Measurements from ENCODE around the gene PPA1.
"Not testable (repeated sequence)": the region's sequence is repeated elsewhere in the genome, so short reads cannot be mapped to it uniquely, and the experiment has no call there.

Gene PPA1

GRCh38 chr10:70255329-70256299 lies 22.4 kb upstream of the PPA1 start:
- DNase-seq: peak in 4 of 51 donors; percentile 8 to 24 (median 14)

- no peak for DNase-seq
Measured at GRCh38 chr10:70254778-70255328, 21.6 kb upstream of the PPA1 start.

GRCh38 chr10:70253878-70254765 lies 20.9 kb upstream of the PPA1 start:
- peak in 4 of 51 donors; percentile 23 to 36 (median 27) for DNase-seq

- peak in 11 of 51 donors; percentile 13 to 70 (median 28) for DNase-seq
Measured at GRCh38 chr10:70250961-70251680, 17.9 kb upstream of the PPA1 start.

DNA sequence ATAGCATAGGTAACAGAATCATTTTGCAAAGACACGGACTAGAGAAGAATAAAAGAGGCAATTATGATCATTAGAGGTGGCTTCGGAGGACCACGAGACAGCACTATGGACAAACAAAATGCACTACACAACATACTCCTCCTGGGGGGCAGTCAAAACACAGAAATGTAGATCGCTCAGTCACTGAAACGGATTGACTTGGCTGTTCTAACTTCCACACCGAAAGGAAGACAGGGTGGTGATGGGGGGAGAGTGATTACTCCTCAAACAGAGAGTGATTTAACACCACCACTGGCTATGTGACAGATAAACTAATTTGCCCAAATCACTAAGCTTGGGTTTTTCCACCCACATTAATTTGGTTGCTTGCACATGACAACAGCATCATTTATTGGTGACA lies 14.1 kb upstream of the PPA1 start:
- DNase-seq: peak in 2 of 51 donors; percentile 16 to 21

DNA sequence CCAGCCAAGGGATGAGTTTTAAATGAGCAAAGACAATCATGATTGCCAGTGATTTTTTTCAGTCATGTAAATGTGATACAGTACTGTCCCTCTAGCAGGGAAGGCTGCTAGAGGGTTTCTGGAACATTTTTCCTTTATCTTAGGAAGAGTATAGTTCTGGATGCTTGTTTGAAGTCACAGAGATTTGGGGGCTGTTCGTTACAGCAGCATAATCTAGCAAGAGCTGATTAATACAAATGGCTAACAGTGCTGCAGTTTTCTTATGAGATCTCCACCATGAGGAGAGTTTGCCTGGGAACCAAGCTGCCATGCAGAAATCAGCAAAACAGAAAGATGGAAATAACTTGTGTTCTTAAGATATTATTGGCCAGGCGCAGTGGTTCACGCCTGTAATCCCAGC lies 7.9 kb upstream of the PPA1 start:
- DNase-seq: no peak

DNA sequence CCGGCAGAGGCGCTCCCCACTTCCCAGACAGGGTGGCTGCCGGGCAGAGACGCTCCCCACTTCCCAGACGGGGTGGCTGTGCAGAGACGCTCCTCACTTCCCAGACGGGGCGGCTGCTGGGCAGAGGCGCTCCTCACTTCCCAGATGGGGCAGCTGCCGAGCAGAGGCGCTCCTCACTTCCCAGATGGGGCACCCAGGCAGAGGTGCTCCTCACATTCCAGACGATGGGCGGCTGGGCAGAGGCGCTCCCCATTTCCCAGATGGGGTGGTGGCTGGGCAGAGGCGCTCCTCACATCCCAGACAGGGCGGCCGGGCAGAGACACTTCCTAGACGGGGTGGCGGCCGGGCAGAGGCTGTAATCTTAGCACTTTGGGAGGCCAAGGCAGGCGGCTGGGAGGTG lies 6.8 kb upstream of the PPA1 start:
- DNase-seq: not testable (repeated sequence)

- not testable (repeated sequence) for DNase-seq
Measured at GRCh38 chr10:70239077-70239976, 6.1 kb upstream of the PPA1 start.

DNA sequence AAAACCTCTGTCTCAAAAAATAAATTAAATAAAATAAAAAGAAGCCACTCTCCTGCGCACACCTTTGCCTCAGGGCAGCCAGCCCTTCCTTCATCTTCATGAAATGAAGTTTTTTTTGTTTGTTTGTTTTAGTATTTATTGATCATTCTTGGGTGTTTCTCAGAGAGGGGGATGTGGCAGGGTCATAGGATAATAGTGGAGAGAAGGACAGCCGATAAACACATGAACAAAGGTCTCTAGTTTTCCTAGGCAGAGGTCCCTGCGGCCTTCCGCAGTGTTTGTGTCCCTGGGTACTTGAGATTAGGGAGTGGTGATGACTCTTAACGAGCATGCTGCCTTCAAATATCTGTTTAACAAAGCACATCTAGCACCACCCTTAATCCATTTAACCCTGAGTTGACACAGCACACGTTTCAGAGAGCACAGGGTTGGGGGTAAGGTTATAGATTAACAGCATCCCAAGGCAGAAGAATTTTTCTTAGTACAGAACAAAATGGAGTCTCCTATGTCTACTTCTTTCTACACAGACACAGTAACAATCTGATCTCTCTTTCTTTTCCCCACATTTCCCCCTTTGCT lies 4.8 kb upstream of the PPA1 start:
- DNase-seq: not testable (repeated sequence)

DNA sequence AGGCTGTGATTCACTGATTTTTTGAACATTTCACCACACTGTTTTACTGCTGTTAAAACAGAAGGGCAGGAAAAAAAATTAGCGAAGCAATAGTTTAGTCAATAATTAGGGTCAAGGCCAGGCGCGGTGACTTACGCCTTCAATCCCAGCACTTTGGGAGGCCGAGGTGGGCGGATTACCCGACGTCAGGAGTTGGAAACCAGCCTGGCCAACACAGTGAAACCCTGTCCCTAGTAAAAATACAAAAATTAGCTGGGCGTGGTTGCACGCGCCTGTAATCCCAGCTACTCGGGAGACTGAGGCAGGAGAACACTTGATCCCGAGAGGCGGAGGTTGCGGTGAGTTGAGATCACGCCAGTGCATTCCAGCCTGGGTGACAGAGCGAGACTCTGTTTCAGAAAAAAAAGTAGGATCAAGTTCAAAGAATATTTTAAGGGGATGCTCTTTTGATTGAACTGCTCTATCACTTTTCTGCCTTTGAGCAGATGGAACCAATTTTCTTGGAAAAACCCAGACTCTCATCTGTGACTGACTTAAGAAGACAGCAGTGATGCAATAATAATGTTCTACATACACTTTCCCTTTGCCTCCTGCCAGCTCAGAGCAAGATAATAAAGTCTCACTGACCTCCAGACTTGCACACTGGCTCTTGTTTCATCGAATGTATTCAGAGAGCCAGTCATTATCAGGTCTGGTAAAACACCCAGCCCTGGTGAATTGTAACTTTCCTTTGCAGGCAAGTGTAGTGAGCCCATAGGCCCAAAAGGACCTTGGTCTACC lies 1.6 kb upstream of the PPA1 start:
- DNase-seq: no peak

DNA sequence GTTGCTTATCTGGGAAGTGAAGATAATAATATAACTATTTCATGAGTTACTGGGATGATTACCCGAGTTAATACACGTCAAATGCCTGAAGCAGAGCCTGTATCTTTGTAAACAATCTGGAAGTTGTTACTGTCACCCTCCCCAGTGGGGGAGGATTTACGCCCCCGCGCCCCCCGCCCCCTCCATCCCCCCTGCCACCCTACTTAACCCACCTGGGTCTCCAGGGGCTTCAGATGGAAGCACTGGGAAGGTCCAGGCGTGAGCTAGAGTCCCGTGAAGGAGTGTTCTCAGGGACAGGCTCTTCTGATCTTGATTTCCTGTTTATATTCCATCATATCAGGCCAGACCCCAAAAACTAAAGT lies 691 bp upstream of the PPA1 start:
- DNase-seq: no peak

GRCh38 chr10:70232859-70233108 lies 445 bp downstream of the PPA1 start:
- DNase-seq: peak in 1 of 51 donors; percentile 65

DNA sequence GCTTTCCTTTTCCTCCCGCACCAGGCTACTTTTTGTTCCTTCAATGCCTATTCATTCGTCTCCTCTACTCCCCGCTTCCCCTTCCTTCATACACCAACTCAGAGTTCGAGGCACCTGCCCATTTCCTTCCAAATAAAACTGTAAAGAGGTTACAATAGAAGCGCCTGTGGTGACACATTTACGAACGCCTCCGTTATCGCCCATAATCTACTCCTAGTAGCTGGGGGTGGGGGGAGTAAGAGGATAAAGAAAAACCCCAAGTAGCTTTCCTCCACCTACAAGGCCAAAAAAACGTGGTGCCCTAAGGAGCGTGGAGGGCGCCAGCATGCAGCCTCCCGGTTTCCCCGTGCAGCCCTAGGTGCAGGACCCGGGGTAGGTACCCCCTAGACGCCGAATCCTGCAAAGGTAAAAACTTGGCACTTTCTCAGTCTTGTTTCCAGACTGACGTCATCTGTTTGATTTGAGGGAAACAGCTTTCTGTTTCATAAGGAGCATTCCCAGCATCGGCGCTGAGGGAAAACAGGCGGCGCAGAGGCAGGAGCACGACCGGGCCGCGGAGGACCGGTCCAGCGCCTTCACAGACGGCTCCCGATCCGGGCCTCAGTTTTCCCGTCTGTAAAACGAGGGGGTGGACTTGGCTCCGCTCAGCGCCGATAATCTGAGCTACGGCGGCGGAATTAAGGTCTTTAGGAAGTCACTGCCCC lies 922 bp downstream of the PPA1 start:
- DNase-seq: peak in 13 of 51 donors; percentile 16 to 59 (median 28)

- no peak for DNase-seq
Measured at GRCh38 chr10:70228491-70228890, 4.7 kb downstream of the PPA1 start.

DNA sequence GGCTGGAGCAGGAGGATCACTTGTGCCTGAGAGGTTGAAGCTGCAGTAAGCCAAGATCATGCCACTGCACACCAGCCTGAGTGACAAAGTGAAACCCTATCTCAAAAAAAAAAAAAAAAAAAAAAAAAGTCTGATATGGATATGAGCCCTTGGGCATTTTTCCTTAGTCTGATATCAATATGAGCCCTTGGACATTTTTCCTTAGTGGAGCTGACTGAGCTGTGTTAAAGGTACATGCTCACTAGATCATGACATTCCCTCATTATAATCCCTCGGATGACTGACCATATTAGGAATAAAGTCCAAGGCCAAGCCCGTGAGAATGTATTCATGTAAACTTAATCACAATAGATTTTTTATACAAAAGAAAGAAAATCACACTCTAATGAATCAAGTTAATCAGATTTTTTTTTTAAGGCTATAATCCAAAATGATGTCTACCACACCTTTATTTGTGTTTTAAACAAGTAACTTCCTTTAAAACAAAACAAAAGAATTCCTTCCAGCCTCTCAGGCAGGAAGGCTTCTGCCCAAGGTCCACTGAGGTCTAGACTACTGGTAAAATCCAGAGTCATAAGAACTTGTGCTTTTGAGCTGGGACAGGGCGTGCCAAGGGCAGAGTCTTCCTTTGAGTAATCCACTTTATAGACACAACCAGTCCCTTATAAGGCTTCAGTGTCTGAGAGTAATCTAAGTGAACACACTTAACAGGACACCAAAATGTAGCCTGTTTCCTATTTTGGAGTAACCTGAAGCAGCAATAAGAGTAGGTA lies 5.5 kb downstream of the PPA1 start:
- DNase-seq: no peak

DNA sequence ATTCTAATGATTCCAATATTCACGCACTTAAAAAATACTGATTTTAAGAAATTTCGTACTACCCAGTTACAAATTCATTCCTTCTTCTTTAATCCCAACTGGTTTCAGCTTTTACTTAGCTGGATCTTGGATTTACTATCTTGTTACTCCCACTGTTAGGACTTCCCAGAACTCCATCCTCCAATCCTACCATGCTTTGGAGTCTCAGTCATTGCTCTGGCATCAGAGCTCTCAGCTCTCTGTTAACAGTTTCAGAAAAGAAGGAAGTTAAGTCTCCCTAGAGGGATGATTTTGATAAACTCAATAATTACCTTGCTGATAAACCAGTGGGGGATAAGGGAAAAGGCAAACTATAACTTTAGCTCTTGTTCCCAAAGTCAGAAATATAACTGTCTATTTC lies 9.5 kb downstream of the PPA1 start:
- DNase-seq: no peak

- DNase-seq: not testable (repeated sequence)
Measured at GRCh38 chr10:70222811-70223447, 10.3 kb downstream of the PPA1 start.

All from hypothalamus (tissue), 51 donors.